ENCODE results near the gene C5orf47. TPM values are rescaled to one million over a fixed set of nuclear protein-coding genes. Genes with fewer than 3 reads are reported as not detected.

C5orf47 gene
- total RNA-seq, 2 experiments from 2014 or later: not detected

Other genes starting within 250 kb of the C5orf47 start
- gene CPEB4, start 100.8 kb upstream of the C5orf47 start, total RNA-seq: 1 to 10 TPM; 7.6 to 7.8 TPM
- gene NSG2, start 56.5 kb downstream of the C5orf47 start, total RNA-seq: not detected